Endothelial cell of umbilical vein (primary cell): ENCODE results near the gene C19orf44. TPM values are rescaled to one million over a fixed set of nuclear protein-coding genes. Genes with fewer than 3 reads are reported as not detected.

Source experiments
- BruUV-seq: library from RNA; stranded (reverse); fragments of 400-500 nt; replicated peaks from 2 replicates; lab custom pipeline; 2021; lab: Mats Ljungman, UMichigan
- CTCF ChIA-PET: fragments of 300-600, 350-600 bp; sonication (Branson Sonifier 250); formaldehyde crosslinking; loops from one replicate; lab custom pipeline; 2021; ENCODE audit warnings: antibody characterized with exemption, inconsistent platforms; lab: Charles Lee
- POLR2A ChIA-PET: fragments of 300-600, 350-600 bp; sonication (Branson Sonifier 250); formaldehyde crosslinking; loops from one replicate; lab custom pipeline; 2021; ENCODE audit warnings: antibody characterized with exemption, inconsistent platforms; lab: Charles Lee
- DNase-seq: peaks from one replicate; pipeline ENCODE4 v3.0.0-alpha.2; 2011; ENCODE audit warnings: low read depth, low spot score
- FAIRE-seq: peaks from 2 replicates; lab custom pipeline; 2011; peaks lifted over from hg19 to GRCh38; lab: Jason Lieb, UNC
- H2AFZ ChIP-seq: 2 replicates; pipeline ENCODE4 v1.6.0; 2012; ENCODE audit warnings: low read depth, low read length, control low read depth, inconsistent platforms
- H3K27ac ChIP-seq: 2 replicates; pipeline ENCODE4 v1.5.1; 2011; ENCODE audit warnings: low read depth, mild to moderate bottlenecking, control low read depth, low read length, moderate library complexity; ENCODE audit not compliant: insufficient read depth
- H3K27me3 ChIP-seq, 2 experiments: 2 replicates each; pipeline versions ENCODE4 v1.6.0 to v1.6.1; 2011; ENCODE audit warnings: low read length in 2 of 2, mixed read lengths in 1 of 2; ENCODE audit not compliant: control insufficient read depth in 2 of 2, insufficient read depth in 2 of 2
- H3K36me3 ChIP-seq, 2 experiments: 2 replicates in 1 of 2; 3 replicates in 1 of 2; pipeline ENCODE4 v1.5.1; 2011; ENCODE audit warnings: low read length in 2 of 2, mild to moderate bottlenecking in 1 of 2, moderate library complexity in 1 of 2; ENCODE audit not compliant: control insufficient read depth in 2 of 2, insufficient read depth in 2 of 2; ENCODE audit errors: extremely low read depth in 1 of 2
- H3K4me1 ChIP-seq: 3 replicates; pipeline ENCODE4 v1.5.1; 2011; ENCODE audit warnings: mild to moderate bottlenecking, low read length; ENCODE audit not compliant: control insufficient read depth, insufficient read depth; ENCODE audit errors: extremely low read depth
- H3K4me2 ChIP-seq: 2 replicates; pipeline ENCODE4 v1.6.1; 2011; ENCODE audit warnings: low read length, control low read depth, mixed read lengths; ENCODE audit not compliant: insufficient read depth
- H3K4me3 ChIP-seq, 3 experiments: fragments of 200-600 bp in 1 of 3; sonication (generic), shearing (Covaris generic) in 1 of 3; replicated peaks in 1 of 3; 2 replicates each; pipeline ENCODE4 v1.5.1; 2011 to 2016; ENCODE audit warnings: control low read depth in 3 of 3, low read length in 3 of 3, mild to moderate bottlenecking in 2 of 3, inconsistent platforms in 1 of 3, low read depth in 1 of 3, moderate library complexity in 1 of 3; ENCODE audit not compliant: insufficient read depth in 1 of 3
- H3K79me2 ChIP-seq: 2 replicates; pipeline ENCODE4 v1.6.0; 2012; ENCODE audit warnings: low read length, inconsistent platforms; ENCODE audit not compliant: control insufficient read depth, insufficient read depth
- H3K9ac ChIP-seq: replicated peaks from 2 replicates; pipeline ENCODE3; 2011; ENCODE audit warnings: low read length, control low read depth; ENCODE audit not compliant: insufficient read depth; ENCODE audit errors: extremely low read depth
- H3K9me1 ChIP-seq: replicated peaks from 3 replicates; pipeline ENCODE4 v1.6.0; 2011; ENCODE audit warnings: mild to moderate bottlenecking, low read length; ENCODE audit not compliant: control insufficient read depth, insufficient read depth; ENCODE audit errors: extremely low read depth
- H3K9me3 ChIP-seq: replicated peaks from 2 replicates; pipeline ENCODE4 v1.5.1; 2012; ENCODE audit warnings: low read length, inconsistent platforms; ENCODE audit not compliant: control insufficient read depth, insufficient read depth
- H4K20me1 ChIP-seq: replicated peaks from 2 replicates; pipeline ENCODE3; 2011; ENCODE audit warnings: mild to moderate bottlenecking, low read length; ENCODE audit not compliant: control insufficient read depth, insufficient read depth; ENCODE audit errors: extremely low read depth
- CTCF ChIP-seq, 2 donors: IDR thresholded peaks; 1 replicate in 1 of 2; 2 replicates in 1 of 2; pipeline ENCODE4 v1.5.1; 2011; ENCODE audit warnings: low read length in 2 of 2, mild to moderate bottlenecking in 2 of 2, moderate library complexity in 2 of 2, control low read depth in 1 of 2, inconsistent platforms in 1 of 2, low read depth in 1 of 2; ENCODE audit not compliant: insufficient read depth in 1 of 2; ENCODE audit errors: extremely low read depth in 1 of 2
- EZH2 ChIP-seq: IDR thresholded peaks from 2 replicates; pipeline ENCODE4 v1.6.1; 2012; ENCODE audit warnings: borderline replicate concordance, low read depth, mild to moderate bottlenecking, moderate library complexity, low read length, inconsistent platforms; ENCODE audit not compliant: severe bottlenecking
- FOS ChIP-seq: IDR thresholded peaks from 2 replicates; pipeline ENCODE4 v1.6.1; 2011; ENCODE audit warnings: mild to moderate bottlenecking, low read length, moderate library complexity, borderline replicate concordance; ENCODE audit not compliant: insufficient read depth
- GATA2 ChIP-seq: IDR thresholded peaks from 2 replicates; pipeline ENCODE4 v1.7.0; 2011; ENCODE audit warnings: low read depth, mild to moderate bottlenecking, moderate library complexity, mixed read lengths, low read length; ENCODE audit not compliant: insufficient read length, insufficient read depth
- JUN ChIP-seq: IDR thresholded peaks from 2 replicates; pipeline ENCODE4 v1.6.1; 2011; ENCODE audit warnings: borderline replicate concordance, low read depth; ENCODE audit not compliant: insufficient read length, insufficient read depth
- MAX ChIP-seq: IDR thresholded peaks from 2 replicates; pipeline ENCODE4 v1.6.1; 2011; ENCODE audit not compliant: insufficient read depth, insufficient read length
- MYC ChIP-seq: IDR thresholded peaks from one replicate; pipeline ENCODE4 v1.6.1; 2011; ENCODE audit warnings: mild to moderate bottlenecking, low read depth, low read length
- POLR2A ChIP-seq: IDR thresholded peaks from 2 replicates; pipeline ENCODE4 v1.6.1; 2012; ENCODE audit warnings: low read depth, mild to moderate bottlenecking, control low read depth, low read length
- POLR2AphosphoS5 ChIP-seq: IDR thresholded peaks from 2 replicates; pipeline ENCODE4 v1.6.1; 2012; ENCODE audit warnings: low read depth, mild to moderate bottlenecking, control low read depth, low read length, moderate library complexity; ENCODE audit not compliant: insufficient read depth
- dilution Hi-C: fragments of 300-500 bp; cut with MboI; formaldehyde crosslinking; loops from one replicate; pipeline ENCODE4 v1.15.0; 2019; ENCODE audit warnings: low sequenced_read_pairs; ENCODE audit not compliant: extremely low pct_ligation_motif_present
- intact Hi-C: fragments of 100-400 bp; cut with micrococcal nuclease; formaldehyde crosslinking; loops from one replicate; pipeline ENCODE4 v1.10.0; 2022
- polyA plus RNA-seq, 4 experiments: library from polyadenylated mRNA; depleted of rRNA in 3 of 4; stranded (reverse) in 3 of 4; unstranded in 1 of 4; fragments of >200 nt; gene quantifications; 2 replicates each; pipeline versions ENCODE4 v1.2.1 to v1.2.3, GENCODE V29; 2011 to 2012; ENCODE audit warnings: missing spikeins in 1 of 4
- total RNA-seq: library from RNA; stranded (reverse); gene quantifications from 2 replicates; pipeline ENCODE4 v1.2.3, GENCODE V29; 2021

The C19orf44 gene
- total and polyA plus RNA-seq, 2 donors (not counting 3 experiments of a cell fraction or from before 2014, with no cell fraction given): 3.5 to 4.3 TPM

- CTCF ChIA-PET: interaction anchor here (1.9 kb wide), 1 partner anchor 18 kb away, joined by 4 read pairs; no protein-coding TSS in a partner anchor
- no peak overlapping the region for H2AFZ ChIP-seq
- H3K27me3 ChIP-seq: no peaks in the 10 kb centered on the region
- no peak overlapping the region for H3K27ac ChIP-seq
- FAIRE-seq (no peak), DNase-seq (no peak)
- no peaks in the 10 kb centered on the region for H4K20me1 ChIP-seq
- no peak overlapping the region for H3K4me3 ChIP-seq
- no peak overlapping the region for H3K9ac ChIP-seq
- H3K4me1 ChIP-seq: peaks cover 6% of the 10 kb centered on the region
- POLR2A ChIA-PET: no interaction called here
- intact Hi-C loops (no loop called here), dilution Hi-C loops (no loop called here)
- BruUV-seq: no TSS peak
- H3K79me2 ChIP-seq: no peaks in the 10 kb centered on the region
- no peaks in the 10 kb centered on the region for H3K9me1 ChIP-seq
- no peak overlapping the region for H3K4me2 ChIP-seq
- peaks cover 18 to 21% of the 10 kb centered on the region in 2 experiments for H3K36me3 ChIP-seq
- TF ChIP-seq JUN: no peak
- no peak for TF ChIP-seq CTCF (IDR thresholded peaks at IDR 0.05; ENCODE audit: extremely low read depth in 1 of 2, insufficient read depth in 1 of 2, low read depth in 1 of 2, low read length in 2 of 2)
- TF ChIP-seq MAX: no peak
- no peak for TF ChIP-seq POLR2AphosphoS5
- no peak for TF ChIP-seq FOS
- TF ChIP-seq GATA2: no peak
- TF ChIP-seq POLR2A: no peak
- TF ChIP-seq EZH2: no peak
- TF ChIP-seq MYC: no peak
- H3K9me3 ChIP-seq: no peaks in the 10 kb centered on the region
These were observed 65.2 kb downstream of the C19orf44 start for GRCh38 chr19:16561382-16561781.
